Smooth muscle cell (in vitro differentiated cells): ENCODE data around the gene SEMA5A. TPM values are rescaled to one million over a fixed set of nuclear protein-coding genes. Genes with fewer than 3 reads are reported as not detected.

ENCODE experiments used
- DNase-seq: peaks from one replicate; lab custom pipeline; 2025; ENCODE audit not compliant: unreplicated experiment; lab: John Stamatoyannopoulos, UW
- H2AFZ ChIP-seq: fragments of 200-600 bp; sonication (generic); 2 replicates; pipeline ENCODE4 v1.6.0; 2016; ENCODE audit warnings: antibody characterized with exemption, low read depth, mild to moderate bottlenecking
- H3F3A ChIP-seq: fragments of 200-600 bp; sonication (generic); 2 replicates; pipeline ENCODE4 v1.6.0; 2017; ENCODE audit warnings: antibody characterized with exemption, low read depth
- H3K27ac ChIP-seq: fragments of 200-600 bp; sonication (generic); 2 replicates; pipeline ENCODE4 v1.5.1; 2016; ENCODE audit warnings: low read depth, mild to moderate bottlenecking
- H3K27me3 ChIP-seq: fragments of 200-600 bp; sonication (generic); 2 replicates; pipeline ENCODE4 v1.6.1; 2016; ENCODE audit warnings: low read depth, mild to moderate bottlenecking
- H3K36me3 ChIP-seq: fragments of 200-600 bp; sonication (generic); 2 replicates; pipeline ENCODE4 v1.5.1; 2016; ENCODE audit warnings: low read depth
- H3K4me1 ChIP-seq: fragments of 200-600 bp; sonication (generic); 2 replicates; pipeline ENCODE4 v1.5.1; 2016; ENCODE audit warnings: low read depth
- H3K4me2 ChIP-seq: fragments of 200-600 bp; sonication (generic); 2 replicates; pipeline ENCODE4 v1.6.0; 2016; ENCODE audit warnings: mild to moderate bottlenecking
- H3K4me3 ChIP-seq: fragments of 200-600 bp; sonication (generic); 2 replicates; pipeline ENCODE4 v1.5.1; 2016; ENCODE audit warnings: mild to moderate bottlenecking
- H3K79me2 ChIP-seq: fragments of 200-600 bp; sonication (generic); 2 replicates; pipeline ENCODE4 v1.6.0; 2016; ENCODE audit warnings: low read depth, mild to moderate bottlenecking
- H3K9ac ChIP-seq: fragments of 200-600 bp; sonication (generic); 2 replicates; pipeline ENCODE4 v1.6.0; 2016; ENCODE audit warnings: low read depth
- H3K9me3 ChIP-seq: fragments of 200-600 bp; sonication (generic); replicated peaks from 2 replicates; pipeline ENCODE4 v1.5.1; 2016; ENCODE audit warnings: low read depth
- H4K20me1 ChIP-seq: fragments of 200-600 bp; sonication (generic); 2 replicates; pipeline ENCODE4 v1.6.0; 2016; ENCODE audit warnings: low read depth
- CTCF ChIP-seq: fragments of 200-600 bp; sonication (generic); IDR thresholded peaks from 2 replicates; pipeline ENCODE4 v1.5.1; 2017; ENCODE audit warnings: borderline replicate concordance, mild to moderate bottlenecking, antibody characterized with exemption; ENCODE audit not compliant: insufficient read depth, poor library complexity, severe bottlenecking
- WGBS: methylation state at CpG from one replicate; pipeline ENCODE4 v1.1.7; 2016; ENCODE audit warnings: low lambda C conversion rate; 5-methylcytosine and 5-hydroxymethylcytosine counted together
- polyA plus RNA-seq: library from polyadenylated mRNA; unstranded; fragments of >200 nt; fragmentation: Nextera tagmentation; extraction: Ambion mirVana; gene quantifications from 2 replicates; pipeline ENCODE4 v1.2.1, GENCODE V29; 2016
- total RNA-seq: library from RNA; depleted of rRNA; stranded (reverse); fragments of >200 nt; gene quantifications from 2 replicates; pipeline ENCODE4 v1.2.3, GENCODE V29; 2014

SEMA5A gene
- total and polyA plus RNA-seq, 2 experiments from 2014 or later = 21.6 to 65.1 TPM

DNA sequence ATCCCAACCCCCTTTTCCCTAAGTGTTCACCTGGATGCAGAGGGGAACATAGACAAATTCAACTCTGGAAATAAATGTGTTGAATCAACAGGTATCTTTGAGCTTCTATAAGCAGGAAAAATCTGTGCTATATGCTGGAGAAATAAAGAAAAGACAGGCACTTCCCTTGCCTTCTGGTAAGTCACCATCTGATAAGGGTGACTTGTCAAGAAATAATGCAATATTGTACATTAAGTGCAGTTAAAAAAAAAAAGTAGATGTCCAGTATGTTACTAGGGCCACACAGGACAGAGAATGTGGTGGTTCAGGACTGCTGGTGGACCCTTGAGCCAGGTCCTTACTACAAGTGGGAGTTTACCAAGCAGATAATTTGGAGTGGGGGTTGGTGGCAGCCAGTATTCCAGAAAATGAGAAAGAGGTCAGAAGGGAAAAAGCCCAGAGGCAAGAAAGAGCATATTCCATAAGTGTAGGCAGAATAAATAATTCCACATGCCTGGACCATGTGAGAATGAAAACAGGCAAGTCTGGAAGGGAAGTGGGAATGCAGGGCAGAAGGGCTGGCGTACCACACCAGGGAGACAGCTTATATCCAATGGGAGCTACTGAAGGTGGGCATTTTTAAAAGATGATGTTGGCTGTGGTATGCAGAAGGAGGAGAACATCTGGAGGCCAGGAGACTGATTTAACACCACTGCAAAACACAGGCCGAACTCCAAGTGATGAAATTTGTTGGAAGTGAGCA, 209.9 kb downstream of the SEMA5A start:
- H3K27ac ChIP-seq = no peak overlapping the region
- no peak overlapping the region for H3K9ac ChIP-seq
- no peak overlapping the region for H3K4me3 ChIP-seq
- no peak for DNase-seq
- no peak overlapping the region for H3K4me2 ChIP-seq
- H3K4me1 ChIP-seq = no peaks in the 10 kb centered on the region
- H3K9me3 ChIP-seq = no peaks in the 10 kb centered on the region
- H3K79me2 ChIP-seq = peaks cover 14% of the 10 kb centered on the region
- 83% methylated on average over 2 of the region's 2 CpGs for WGBS
- H4K20me1 ChIP-seq = peaks cover 7% of the 10 kb centered on the region
- no peak for TF ChIP-seq CTCF
- peaks cover 17% of the 10 kb centered on the region for H3F3A ChIP-seq
- H2AFZ ChIP-seq = no peak overlapping the region
- H3K27me3 ChIP-seq = no peaks in the 10 kb centered on the region
- H3K36me3 ChIP-seq = no peaks in the 10 kb centered on the region

DNA sequence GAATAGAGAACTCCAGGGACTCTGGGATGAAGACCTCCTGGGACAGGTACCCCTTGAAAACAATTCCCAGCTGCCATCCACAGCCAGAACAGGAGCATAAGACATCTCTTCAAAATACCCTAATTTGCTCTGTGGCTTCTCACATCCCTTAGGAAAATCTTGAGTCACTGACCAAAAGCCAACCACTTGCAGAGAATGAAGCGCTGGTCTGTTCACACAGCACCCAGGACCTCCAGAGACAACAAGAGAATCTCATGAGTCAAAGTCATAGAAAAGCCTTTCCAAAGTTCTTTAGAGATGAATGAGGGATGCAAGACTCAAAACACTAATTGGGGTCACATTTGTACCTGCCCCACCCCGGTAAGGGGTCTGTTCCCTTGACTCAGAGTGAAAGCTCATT, 210.6 kb downstream of the SEMA5A start:
- Histone ChIP-seq H3K9me3 (no peaks in the 10 kb centered on the region), H3K27ac (no peak overlapping the region), H3K9ac (no peak overlapping the region), H3F3A (peaks cover 17% of the 10 kb centered on the region), H3K4me3 (no peak overlapping the region), H3K4me2 (no peak overlapping the region), H3K4me1 (no peaks in the 10 kb centered on the region), H4K20me1 (peaks cover 7% of the 10 kb centered on the region), H3K79me2 (peaks cover 7% of the 10 kb centered on the region), H3K27me3 (no peaks in the 10 kb centered on the region), H2AFZ (no peak overlapping the region), H3K36me3 (no peaks in the 10 kb centered on the region)
- DNase-seq = no peak
- WGBS = 81% methylated on average over 2 of the region's 2 CpGs
- no peak for TF ChIP-seq CTCF

DNA sequence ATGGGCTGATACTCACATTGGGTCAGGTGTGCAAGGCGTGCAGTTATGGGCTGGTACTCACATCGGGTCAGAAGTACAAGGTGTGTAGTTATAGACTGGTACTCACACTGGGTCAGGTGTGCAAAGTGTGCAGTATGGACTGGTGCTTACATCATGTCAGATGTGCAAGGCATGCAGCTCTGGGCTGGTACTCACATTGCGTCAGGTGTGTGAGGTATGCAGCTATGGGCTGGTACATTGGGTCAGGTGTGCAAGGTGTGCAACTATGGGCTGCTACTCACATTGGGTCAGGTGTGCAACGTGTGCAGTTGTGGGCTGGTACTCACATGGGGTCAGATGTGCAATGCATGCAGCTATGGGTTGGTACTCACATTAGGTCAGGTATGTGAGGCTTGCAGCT, 213.8 kb downstream of the SEMA5A start:
- TF ChIP-seq CTCF = no peak
- H3K9me3 ChIP-seq = no peaks in the 10 kb centered on the region
- H3K4me2 ChIP-seq = no peak overlapping the region
- WGBS = 95% methylated on average over 4 of the region's 4 CpGs
- no peak overlapping the region for H3K9ac ChIP-seq
- no peaks in the 10 kb centered on the region for H3K27me3 ChIP-seq
- H3K36me3 ChIP-seq = no peaks in the 10 kb centered on the region
- no peak overlapping the region for H2AFZ ChIP-seq
- no peaks in the 10 kb centered on the region for H3K4me1 ChIP-seq
- DNase-seq = no peak
- no peak overlapping the region for H3K4me3 ChIP-seq
- H4K20me1 ChIP-seq = peaks cover 7% of the 10 kb centered on the region
- peaks cover 3% of the 10 kb centered on the region for H3K79me2 ChIP-seq
- no peak overlapping the region for H3K27ac ChIP-seq
- peaks cover under 1% of the 10 kb centered on the region for H3F3A ChIP-seq

GRCh38 chr5:9331372-9331771, 214.5 kb downstream of the SEMA5A start:
- 95% methylated on average over 1 of the region's 1 CpG for WGBS

More at GRCh38 chr5:9331372-9331771, 214.5 kb downstream of the SEMA5A start:
- peaks cover 7% of the 10 kb centered on the region for H4K20me1 ChIP-seq
- DNase-seq = no peak
- no peaks in the 10 kb centered on the region for H3F3A ChIP-seq
- H3K27ac ChIP-seq = no peak overlapping the region
- no peaks in the 10 kb centered on the region for H3K4me1 ChIP-seq
- no peaks in the 10 kb centered on the region for H3K9me3 ChIP-seq
- H3K27me3 ChIP-seq = no peaks in the 10 kb centered on the region
- no peak overlapping the region for H3K4me2 ChIP-seq
- H3K36me3 ChIP-seq = no peaks in the 10 kb centered on the region
- no peak for TF ChIP-seq CTCF
- no peak overlapping the region for H2AFZ ChIP-seq
- H3K79me2 ChIP-seq = peaks cover 6% of the 10 kb centered on the region
- no peak overlapping the region for H3K4me3 ChIP-seq
- H3K9ac ChIP-seq = no peak overlapping the region
